Hepatocyte (in vitro differentiated cells): ENCODE results near the gene LRRTM2. TPM values are rescaled to one million over a fixed set of nuclear protein-coding genes. Genes with fewer than 3 reads are reported as not detected.

Source experiments
- DNase-seq: peaks from one replicate; pipeline ENCODE4 v3.0.0-alpha.2; 2016; ENCODE audit warnings: low spot score
- H2AFZ ChIP-seq: fragments of 200-600 bp; sonication (generic); 2 replicates; pipeline ENCODE4 v1.6.0; 2016; ENCODE audit warnings: antibody characterized with exemption, mild to moderate bottlenecking
- H3K27ac ChIP-seq: fragments of 200-600 bp; sonication (generic); 2 replicates; pipeline ENCODE4 v1.5.1; 2016; ENCODE audit warnings: mild to moderate bottlenecking
- H3K27me3 ChIP-seq: fragments of 200-600 bp; sonication (generic); 2 replicates; pipeline ENCODE4 v1.6.1; 2016
- H3K36me3 ChIP-seq: fragments of 200-600 bp; sonication (generic); replicated peaks from 2 replicates; pipeline ENCODE4 v1.5.1; 2016; ENCODE audit warnings: low read depth; ENCODE audit not compliant: insufficient read depth
- H3K4me1 ChIP-seq: fragments of 200-600 bp; sonication (generic); 2 replicates; pipeline ENCODE4 v1.5.1; 2016; ENCODE audit warnings: mild to moderate bottlenecking, moderate library complexity; ENCODE audit not compliant: insufficient read depth
- H3K4me2 ChIP-seq: fragments of 200-600 bp; sonication (generic); 2 replicates; pipeline ENCODE4 v1.6.0; 2016
- H3K4me3 ChIP-seq: fragments of 200-600 bp; sonication (generic); 2 replicates; pipeline ENCODE4 v1.5.1; 2016; ENCODE audit warnings: mild to moderate bottlenecking
- H3K79me2 ChIP-seq: fragments of 200-600 bp; sonication (generic); 2 replicates; pipeline ENCODE4 v1.6.0; 2017; ENCODE audit warnings: mild to moderate bottlenecking
- H3K9me2 ChIP-seq: fragments of 200-600 bp; sonication (generic); replicated peaks from 2 replicates; pipeline ENCODE4 v1.6.0; 2017; ENCODE audit warnings: mild to moderate bottlenecking; ENCODE audit not compliant: insufficient read depth
- H3K9me3 ChIP-seq: fragments of 200-600 bp; sonication (generic); 2 replicates; pipeline ENCODE4 v1.5.1; 2016; ENCODE audit warnings: low read depth, mild to moderate bottlenecking
- H4K20me1 ChIP-seq: fragments of 200-600 bp; sonication (generic); 2 replicates; pipeline ENCODE4 v1.6.0; 2016; ENCODE audit warnings: mild to moderate bottlenecking; ENCODE audit not compliant: insufficient read depth, poor library complexity, severe bottlenecking
- CTCF ChIP-seq: fragments of 200-600 bp; sonication (generic); IDR thresholded peaks from 2 replicates; pipeline ENCODE4 v1.5.1; 2016; ENCODE audit warnings: antibody characterized with exemption, mild to moderate bottlenecking; ENCODE audit not compliant: poor library complexity
- EZH2 ChIP-seq: fragments of 200-600 bp; sonication (generic); IDR thresholded peaks from 2 replicates; pipeline ENCODE4 v1.6.1; 2016; ENCODE audit warnings: antibody characterized with exemption, mild to moderate bottlenecking, borderline replicate concordance
- EZH2phosphoT487 ChIP-seq: fragments of 200-600 bp; sonication (generic); IDR thresholded peaks from one replicate; pipeline ENCODE4 v1.6.1; 2018; ENCODE audit warnings: antibody characterized with exemption, mild to moderate bottlenecking, low read depth, moderate library complexity; ENCODE audit not compliant: unreplicated experiment, severe bottlenecking
- WGBS: methylation state at CpG from one replicate; pipeline ENCODE4 v1.1.6; 2016; ENCODE audit warnings: low lambda C conversion rate; ENCODE audit errors: missing lambda C conversion rate; 5-methylcytosine and 5-hydroxymethylcytosine counted together
- polyA plus RNA-seq: library from polyadenylated mRNA; unstranded; fragments of >200 nt; fragmentation: Nextera tagmentation; extraction: Ambion mirVana; gene quantifications from 2 replicates; pipeline ENCODE4 v1.2.1, GENCODE V29; 2016
- total RNA-seq: library from RNA; depleted of rRNA; stranded (reverse); fragments of >200 nt; gene quantifications from 2 replicates; pipeline ENCODE4 v1.2.3, GENCODE V29; 2014

LRRTM2 gene
- total and polyA plus RNA-seq, 2 experiments from 2014 or later: 0.22 to 0.47 TPM

GRCh38 chr5:138878437-138879235 lies 3.5 kb upstream of the LRRTM2 start:
- H3K79me2 ChIP-seq: peaks cover 98% of the 10 kb centered on the region
- H2AFZ ChIP-seq: no peak overlapping the region
- 88% methylated on average over 7 of the region's 7 CpGs for WGBS
- no peak overlapping the region for H3K27ac ChIP-seq
- H3K36me3 ChIP-seq: no peaks in the 10 kb centered on the region
- no peak for DNase-seq
- no peak overlapping the region for H3K4me2 ChIP-seq
- no peaks in the 10 kb centered on the region for H3K4me1 ChIP-seq
- H4K20me1 ChIP-seq: peaks cover 93% of the 10 kb centered on the region
- no peak for TF ChIP-seq CTCF
- no peak for TF ChIP-seq EZH2
- no peak for TF ChIP-seq EZH2phosphoT487
- no peaks in the 10 kb centered on the region for H3K9me3 ChIP-seq
- H3K9me2 ChIP-seq: no peaks in the 10 kb centered on the region
- no peak overlapping the region for H3K4me3 ChIP-seq
- no peaks in the 10 kb centered on the region for H3K27me3 ChIP-seq

- no peaks in the 10 kb centered on the region for H3K9me2 ChIP-seq
- peaks cover 98% of the 10 kb centered on the region for H3K79me2 ChIP-seq
- H3K36me3 ChIP-seq: no peaks in the 10 kb centered on the region
- no peak overlapping the region for H3K4me3 ChIP-seq
- H3K4me1 ChIP-seq: peaks cover under 1% of the 10 kb centered on the region
- H2AFZ ChIP-seq: no peak overlapping the region
- H3K27me3 ChIP-seq: no peaks in the 10 kb centered on the region
- H4K20me1 ChIP-seq: peaks cover 93% of the 10 kb centered on the region
- H3K9me3 ChIP-seq: no peaks in the 10 kb centered on the region
- no peak for DNase-seq
- no peak overlapping the region for H3K27ac ChIP-seq
- no peak for TF ChIP-seq EZH2phosphoT487
- no peak for TF ChIP-seq CTCF
- no peak for TF ChIP-seq EZH2
- H3K4me2 ChIP-seq: no peak overlapping the region
- 96% methylated on average over 4 of the region's 4 CpGs for WGBS
Measured at GRCh38 chr5:138876811-138877210, 1.7 kb upstream of the LRRTM2 start.

GRCh38 chr5:138875946-138876345 lies 811 bp upstream of the LRRTM2 start:
- no peak overlapping the region for H3K4me2 ChIP-seq
- TF ChIP-seq EZH2phosphoT487: no peak
- no peak for TF ChIP-seq EZH2
- TF ChIP-seq CTCF: no peak
- no peaks in the 10 kb centered on the region for H3K36me3 ChIP-seq
- H3K9me2 ChIP-seq: no peaks in the 10 kb centered on the region
- H3K4me1 ChIP-seq: peaks cover 3% of the 10 kb centered on the region
- H3K9me3 ChIP-seq: no peaks in the 10 kb centered on the region
- no peak overlapping the region for H3K27ac ChIP-seq
- H4K20me1 ChIP-seq: peaks cover 94% of the 10 kb centered on the region
- no peak overlapping the region for H3K4me3 ChIP-seq
- DNase-seq: no peak
- WGBS: 93% methylated on average over 3 of the region's 3 CpGs
- H2AFZ ChIP-seq: no peak overlapping the region
- H3K79me2 ChIP-seq: peaks cover 98% of the 10 kb centered on the region
- no peaks in the 10 kb centered on the region for H3K27me3 ChIP-seq

DNA sequence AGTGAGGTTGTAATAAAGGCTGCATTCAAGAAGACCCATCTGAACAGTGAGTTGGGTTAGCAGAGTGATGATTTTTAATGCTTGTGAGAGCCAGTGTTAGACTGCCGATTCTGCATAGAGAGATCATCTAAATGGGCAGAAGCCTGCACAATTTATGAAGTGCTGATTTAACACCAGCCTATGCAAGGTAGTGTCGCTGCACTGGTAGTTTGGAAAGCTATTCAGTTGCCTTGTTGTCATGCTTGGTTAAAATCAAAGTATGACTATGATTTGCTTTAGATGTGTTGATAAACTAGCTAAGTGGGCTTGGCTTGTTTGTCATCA lies 379 bp upstream of the LRRTM2 start:
- H3K27me3 ChIP-seq: no peaks in the 10 kb centered on the region
- WGBS: 96% methylated on average over 2 of the region's 2 CpGs
- TF ChIP-seq EZH2phosphoT487 (no peak), CTCF (no peak), EZH2 (no peak)
- H3K4me2 ChIP-seq: peak overlapping the region; percentile 57
- DNase-seq: no peak
- no peak overlapping the region for H3K4me3 ChIP-seq
- no peaks in the 10 kb centered on the region for H3K36me3 ChIP-seq
- peaks cover 7% of the 10 kb centered on the region for H3K4me1 ChIP-seq
- peak overlapping the region; percentile 20 for H3K27ac ChIP-seq
- H4K20me1 ChIP-seq: peaks cover 94% of the 10 kb centered on the region
- H3K79me2 ChIP-seq: peaks cover 98% of the 10 kb centered on the region
- no peaks in the 10 kb centered on the region for H3K9me2 ChIP-seq
- H3K9me3 ChIP-seq: no peaks in the 10 kb centered on the region
- H2AFZ ChIP-seq: no peak overlapping the region
